HG02759 (cell line): ENCODE measurements around the gene FOXF1.

Experiments
- ATAC-seq: cut with Tn5 transposase; IDR thresholded peaks from one replicate; pipeline ENCODE4 v1.9.1; 2021; ENCODE audit warnings: mild to moderate bottlenecking, moderate library complexity; ENCODE audit not compliant: unreplicated experiment

Gene FOXF1

DNA sequence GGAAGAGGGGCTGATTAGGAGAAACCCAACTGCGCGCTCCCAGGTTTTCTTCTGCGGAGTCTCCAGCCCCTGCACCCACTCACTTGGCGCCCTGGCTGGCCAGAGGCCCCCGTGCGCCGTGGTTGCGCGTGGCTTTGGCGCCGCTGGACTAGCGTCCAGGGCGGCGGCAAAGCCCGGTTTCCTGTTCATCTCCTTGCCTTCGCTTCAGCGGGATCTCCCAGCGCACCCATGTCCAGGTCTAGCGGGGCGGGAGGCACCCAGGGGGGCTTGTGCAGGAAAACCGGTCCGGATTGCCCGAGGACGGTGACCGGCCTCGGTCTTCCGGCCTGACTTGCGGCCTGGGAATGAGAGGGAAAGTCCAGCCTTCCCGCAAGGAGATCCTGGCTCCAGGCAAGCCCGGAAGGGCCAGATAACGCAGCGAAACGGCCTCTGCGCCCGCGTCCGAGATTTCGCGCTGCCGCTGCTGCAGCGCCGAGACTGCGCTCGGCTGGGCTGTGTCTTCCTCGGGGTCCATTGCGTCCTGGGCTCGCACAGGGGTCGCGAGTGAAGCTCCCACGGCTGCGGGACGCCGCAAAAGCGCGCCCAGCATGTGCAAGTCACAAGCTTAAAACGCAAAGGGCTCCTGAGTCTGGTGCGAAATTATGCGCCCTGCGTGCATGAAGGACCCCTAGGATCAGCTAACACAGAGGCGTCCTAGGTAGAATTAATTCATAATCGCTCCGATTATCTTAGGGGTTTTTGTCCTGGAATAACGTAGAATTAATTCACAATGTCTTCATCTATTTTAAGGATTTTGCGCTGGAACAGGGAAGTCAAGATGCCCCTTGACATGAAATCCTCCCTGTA lies 5.7 kb downstream of the FOXF1 start:
- ATAC-seq, result no peak

DNA sequence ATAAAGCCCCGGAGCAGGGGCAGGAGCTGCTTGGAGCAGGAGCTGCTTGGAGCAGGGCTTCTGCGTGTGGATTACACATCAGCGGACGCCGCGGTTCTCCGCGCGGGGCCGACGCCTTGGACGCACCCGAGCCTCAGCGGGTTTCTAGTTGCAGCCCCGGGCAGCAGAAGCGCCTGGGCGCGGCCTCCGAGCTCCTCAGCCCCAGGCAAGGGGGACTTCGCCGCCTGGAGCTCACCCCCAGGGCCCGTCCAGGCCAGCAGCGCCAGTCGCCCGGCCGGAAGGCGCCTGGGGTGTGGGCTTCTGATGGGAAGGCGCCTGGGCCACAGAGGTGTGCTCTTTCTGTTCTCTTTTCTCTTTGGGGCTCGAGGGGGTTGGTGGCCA lies 6.3 kb downstream of the FOXF1 start:
- no peak for ATAC-seq

DNA sequence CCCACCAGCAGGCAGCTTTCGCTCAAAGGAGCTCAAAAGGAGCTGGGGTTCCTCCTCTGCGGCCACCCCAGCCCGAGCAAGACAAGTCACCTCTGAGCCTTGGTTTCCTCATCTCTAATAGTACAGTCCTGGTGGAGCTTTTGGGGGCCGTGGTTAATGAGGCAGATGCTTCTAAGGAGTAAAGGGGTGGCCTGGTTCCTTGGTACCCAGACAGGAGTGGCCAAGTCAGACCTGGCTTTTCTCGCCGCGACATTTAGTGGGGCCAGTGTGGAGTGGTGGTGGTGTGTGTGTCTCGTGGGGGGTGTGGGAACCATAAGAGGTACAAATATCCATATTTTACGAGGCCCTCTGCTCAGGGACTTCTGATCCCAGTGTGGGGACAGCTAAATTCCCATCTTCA lies 6.7 kb downstream of the FOXF1 start:
- no peak for ATAC-seq

DNA sequence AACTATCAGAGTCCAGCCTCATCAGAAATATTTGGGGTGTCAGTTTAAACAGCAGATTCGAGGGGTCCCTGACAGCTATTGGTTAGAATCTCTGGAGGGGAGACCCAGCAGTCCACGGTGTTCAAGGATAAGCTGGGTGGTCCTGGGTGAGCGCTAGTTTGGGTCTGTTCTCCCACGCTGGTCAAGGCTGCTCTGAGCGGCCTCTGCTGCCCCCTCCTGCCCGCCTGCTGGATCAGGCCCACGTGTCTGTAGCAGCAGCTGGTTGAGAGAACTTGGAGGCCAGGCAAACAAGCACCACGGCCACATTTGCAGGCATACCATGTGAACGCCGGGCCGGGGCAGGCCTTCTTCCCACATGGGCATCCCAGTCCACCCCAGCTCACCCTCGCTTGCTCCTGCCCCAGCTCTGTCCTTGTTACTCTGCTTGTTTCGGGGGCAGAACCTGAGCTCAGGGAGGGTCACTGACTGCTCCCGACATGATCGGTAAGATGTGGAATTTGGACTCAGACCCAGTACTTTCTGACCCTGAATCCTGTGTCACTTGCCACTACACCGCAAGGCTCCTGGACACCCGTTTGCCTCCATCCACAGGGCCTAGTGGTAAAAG lies 7.4 kb downstream of the FOXF1 start:
- no peak for ATAC-seq

DNA sequence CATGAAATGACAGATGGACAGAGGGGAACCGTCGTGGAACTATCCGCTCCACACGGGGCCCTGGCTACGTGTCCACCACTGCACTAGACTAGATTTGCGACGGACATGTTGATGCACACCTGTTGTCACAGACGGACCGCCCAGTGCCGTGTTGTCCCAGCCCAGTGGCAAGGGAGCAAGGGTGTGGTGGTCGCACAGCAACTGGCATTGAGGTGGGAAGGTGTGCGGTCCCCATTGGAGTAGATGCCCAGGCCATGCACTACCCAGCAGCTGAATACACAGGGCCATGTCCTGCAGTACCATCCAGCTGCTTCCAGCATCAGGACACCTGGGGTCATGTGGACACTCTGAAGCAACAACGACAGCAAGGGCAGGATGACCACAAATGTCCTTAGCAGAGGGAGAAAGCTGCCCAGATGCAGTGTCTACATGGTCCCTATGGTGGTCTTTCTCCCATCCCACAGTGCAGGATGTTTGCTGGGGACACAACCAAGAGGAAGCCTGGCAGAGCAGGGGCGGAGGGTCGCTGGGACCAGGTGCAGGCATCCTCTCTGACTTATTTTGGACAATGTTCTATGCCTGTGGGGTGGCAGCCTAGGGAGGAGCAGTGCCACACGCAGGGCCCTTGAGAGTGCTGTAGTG lies 8.8 kb downstream of the FOXF1 start:
- no peak for ATAC-seq

DNA sequence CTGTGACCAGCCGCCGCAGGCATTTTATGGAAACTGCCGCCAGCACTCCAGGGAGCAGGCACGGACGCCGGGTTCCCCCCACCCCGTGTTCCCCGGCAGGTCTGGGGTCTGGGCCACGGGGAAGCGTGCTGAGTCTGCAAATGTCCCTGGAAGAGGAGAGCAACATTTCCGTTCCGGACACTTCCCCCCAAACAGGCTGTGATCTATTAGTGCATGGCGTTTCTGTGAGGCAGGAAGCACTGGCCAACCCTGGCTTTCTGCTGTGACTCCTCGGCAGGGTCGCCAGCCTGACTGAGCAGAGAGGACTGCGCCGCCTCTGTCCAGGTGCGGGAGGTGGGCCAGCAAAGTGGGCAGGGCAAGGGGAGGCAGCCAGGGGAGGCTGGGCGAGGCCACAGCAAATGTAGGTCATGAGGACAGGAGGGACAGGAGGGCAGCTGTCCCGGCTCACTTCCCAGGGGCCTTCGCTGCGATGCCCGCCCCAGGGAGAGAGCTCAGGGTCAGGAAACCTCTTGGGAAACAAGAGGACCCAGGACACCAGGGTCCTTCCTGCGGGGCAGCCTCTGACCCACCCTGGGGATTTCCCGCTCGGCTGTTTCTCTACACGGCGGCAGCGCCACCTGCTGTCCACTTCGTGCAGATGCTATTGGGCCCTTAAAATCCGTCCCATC lies 9.5 kb downstream of the FOXF1 start:
- no peak for ATAC-seq

DNA sequence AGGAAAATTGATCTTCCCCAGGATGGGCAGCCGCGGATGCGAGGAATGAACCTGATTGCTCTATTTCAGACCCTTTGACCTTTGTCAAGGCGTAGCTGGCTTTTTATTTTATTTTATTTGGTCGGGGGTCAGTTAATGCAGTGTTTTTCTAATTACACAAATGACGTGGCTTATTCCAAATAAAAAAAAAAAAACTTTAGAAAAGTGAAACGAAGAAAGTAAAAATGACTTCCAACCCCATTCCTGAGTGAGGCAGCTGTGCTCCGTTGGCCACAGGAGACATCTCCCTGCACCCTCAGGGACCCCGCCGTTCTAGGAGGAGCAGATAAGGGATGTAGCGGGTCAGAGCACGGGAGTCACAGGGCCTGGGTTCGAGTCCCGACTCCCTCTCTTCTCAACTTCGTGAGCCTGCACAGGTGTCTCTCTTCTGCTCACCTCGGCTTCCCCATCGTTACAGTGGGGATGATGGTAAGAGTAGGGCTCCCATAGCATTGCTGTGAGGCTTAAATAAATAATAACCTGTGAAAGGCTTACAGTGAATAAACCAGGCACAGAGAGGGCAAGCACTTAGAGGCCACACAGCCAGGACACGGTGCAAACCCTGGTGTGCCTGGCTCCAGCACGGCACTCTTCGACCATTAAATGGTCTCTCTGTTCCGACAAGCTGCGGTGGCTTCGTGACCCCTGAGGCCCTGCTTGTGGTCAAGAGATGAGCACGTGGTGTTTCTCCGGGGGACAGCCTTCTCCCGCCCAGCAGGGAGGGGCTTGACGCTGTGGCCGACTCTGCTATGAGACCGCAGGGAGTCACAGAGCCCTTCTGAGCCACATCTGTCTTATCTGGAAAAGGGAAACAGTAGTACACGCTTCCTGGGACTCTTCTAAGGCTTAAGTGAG lies 10.2 kb downstream of the FOXF1 start:
- ATAC-seq, result no peak

DNA sequence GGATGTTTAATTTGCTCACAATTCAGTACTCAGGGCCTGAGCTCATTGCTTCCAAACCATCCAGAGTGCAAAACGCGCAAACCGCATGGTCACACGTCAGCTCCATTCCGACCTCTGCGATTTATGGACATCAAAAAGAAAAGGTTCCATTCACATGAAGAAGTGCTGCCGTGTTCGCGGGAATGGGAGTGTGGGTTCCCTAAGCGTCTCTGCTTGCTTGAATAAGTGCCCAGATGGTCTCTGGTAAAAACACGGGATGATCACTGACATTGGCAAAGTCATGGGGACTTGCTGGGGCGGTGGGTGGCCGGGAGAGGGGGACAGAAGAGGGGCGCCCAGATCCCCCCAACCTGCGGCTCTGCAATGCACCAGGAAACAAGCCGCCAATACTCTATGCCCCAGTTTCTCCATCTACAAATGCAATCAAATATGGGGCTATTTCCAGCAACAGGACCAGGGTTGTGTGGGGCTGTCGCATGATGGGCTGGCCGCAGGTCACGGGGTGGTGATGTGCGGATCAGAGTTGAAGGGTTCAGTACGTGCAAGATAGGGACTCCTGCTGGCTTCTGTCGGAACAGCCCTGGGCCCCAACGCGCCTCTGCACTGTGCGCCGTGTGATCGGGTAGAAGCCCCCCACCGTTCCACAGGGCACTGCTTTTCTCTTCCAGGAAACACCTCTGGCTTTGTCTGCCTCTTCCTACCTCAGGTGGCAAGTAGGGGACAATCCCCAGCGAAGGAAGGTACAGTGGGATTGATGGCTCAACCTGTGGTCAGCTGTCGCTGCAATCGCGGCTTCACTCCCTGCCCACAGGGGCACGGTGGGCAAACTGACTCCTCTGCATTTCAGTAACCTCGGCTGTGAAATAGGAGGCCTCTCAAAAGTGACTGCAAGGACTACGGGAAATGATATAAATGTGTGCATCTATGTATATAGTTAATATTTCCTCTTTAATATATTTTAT lies 11.2 kb downstream of the FOXF1 start:
- no peak for ATAC-seq

DNA sequence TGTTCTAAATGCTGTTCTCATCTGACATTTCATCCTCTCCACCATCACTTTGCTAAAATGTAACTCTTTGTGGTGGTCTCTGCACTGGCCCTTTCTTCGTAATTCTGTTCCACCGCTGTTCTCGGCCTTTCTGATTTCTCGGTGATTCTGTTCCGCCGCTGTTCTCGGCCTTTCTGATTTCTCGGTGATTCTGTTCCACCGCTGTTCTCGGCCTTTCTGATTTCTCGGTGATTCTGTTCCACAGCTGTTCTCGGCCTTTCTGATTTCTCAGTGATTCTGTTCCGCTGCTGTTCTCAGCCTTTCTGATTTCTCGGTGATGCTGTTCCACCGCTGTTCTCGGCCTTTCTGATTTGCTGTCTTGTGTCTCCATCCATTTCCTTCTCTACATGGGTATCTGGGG lies 12.3 kb downstream of the FOXF1 start:
- ATAC-seq, result no peak

DNA sequence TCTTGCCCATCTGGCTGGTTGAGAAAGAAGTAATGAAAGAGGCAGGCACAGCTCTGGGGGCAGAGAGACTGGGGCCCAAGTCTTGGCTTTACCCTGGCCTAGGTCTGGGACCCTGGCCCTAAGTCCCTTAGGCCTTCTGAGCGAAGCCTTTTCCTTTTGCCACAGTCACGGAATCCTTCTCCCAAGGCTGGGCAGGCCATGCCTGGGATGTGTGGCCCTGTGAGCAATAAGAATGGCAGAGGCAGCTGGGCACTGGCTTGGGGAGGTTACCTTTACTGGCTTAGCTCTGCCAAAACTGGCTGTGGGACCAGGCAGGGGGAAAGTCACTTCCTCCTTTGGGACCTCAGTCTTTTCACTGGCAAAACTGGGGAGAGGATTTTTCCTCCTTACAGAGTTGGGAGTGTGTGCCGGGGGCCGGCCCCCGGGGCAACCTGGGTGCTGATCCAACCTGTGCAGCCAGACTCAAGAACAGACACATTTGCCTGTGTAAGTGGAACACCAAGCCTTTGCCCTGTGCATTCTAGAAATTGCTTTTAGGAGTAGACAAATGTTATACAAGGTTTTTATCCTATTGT lies 12.9 kb downstream of the FOXF1 start:
- no peak for ATAC-seq

DNA sequence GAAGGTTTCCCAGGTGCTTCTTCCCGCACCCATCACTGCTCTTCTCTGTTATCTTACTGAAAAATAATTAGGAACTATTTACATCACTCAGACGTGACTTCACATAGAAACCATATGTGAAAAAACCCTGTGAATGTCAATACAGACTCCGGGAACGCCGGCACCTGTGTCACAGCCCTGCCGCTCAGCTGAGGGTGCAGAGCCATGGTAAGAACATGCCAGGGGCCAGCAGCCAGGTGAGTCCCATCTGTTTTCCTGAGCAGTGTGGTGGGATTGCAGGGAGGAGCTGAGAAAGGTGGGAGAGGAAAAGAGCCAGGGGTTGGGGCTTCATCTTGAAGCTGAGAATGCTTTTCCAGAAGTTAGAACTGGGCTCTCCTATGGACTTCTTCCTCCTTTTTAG lies 13.7 kb downstream of the FOXF1 start:
- ATAC-seq, result no peak

DNA sequence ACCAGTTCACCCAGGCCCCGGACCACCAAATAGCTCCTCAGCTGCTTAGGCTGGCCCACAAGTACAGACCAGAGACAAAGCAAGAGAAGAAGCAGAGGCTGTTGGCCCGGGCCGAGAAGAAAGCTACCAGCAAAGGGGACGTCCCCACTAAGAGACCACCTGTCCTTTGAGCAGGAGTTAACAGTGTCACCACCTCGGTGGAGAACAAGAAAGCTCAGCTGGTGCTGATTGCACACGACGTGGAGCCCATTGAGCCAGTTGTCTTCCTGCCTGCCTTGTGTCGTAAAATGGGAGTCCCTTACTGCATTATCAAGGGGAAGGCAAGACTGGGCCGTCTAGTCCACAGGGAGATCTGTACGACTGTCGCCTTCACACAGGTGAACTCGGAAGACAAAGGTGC lies 15.4 kb downstream of the FOXF1 start:
- no peak for ATAC-seq

DNA sequence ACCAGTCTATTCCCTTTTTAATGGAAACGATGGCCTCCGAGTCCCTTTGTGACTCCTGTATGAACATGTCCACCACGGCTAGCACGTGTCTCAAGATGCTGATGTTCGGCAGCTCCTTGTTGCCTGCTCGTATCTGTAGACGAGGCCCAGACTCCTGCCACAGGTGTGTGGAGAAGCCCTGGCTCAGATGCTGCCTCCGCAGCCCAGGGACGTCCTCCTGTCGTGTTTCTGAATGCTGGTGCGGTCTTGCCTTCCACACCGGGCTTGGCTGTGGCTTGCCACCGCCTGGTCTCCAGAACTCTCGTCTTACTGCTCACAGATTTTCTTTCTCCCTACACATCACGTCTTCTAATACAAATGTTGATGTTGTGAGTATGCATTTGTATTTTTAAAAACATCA lies 17.0 kb downstream of the FOXF1 start:
- no peak for ATAC-seq

DNA sequence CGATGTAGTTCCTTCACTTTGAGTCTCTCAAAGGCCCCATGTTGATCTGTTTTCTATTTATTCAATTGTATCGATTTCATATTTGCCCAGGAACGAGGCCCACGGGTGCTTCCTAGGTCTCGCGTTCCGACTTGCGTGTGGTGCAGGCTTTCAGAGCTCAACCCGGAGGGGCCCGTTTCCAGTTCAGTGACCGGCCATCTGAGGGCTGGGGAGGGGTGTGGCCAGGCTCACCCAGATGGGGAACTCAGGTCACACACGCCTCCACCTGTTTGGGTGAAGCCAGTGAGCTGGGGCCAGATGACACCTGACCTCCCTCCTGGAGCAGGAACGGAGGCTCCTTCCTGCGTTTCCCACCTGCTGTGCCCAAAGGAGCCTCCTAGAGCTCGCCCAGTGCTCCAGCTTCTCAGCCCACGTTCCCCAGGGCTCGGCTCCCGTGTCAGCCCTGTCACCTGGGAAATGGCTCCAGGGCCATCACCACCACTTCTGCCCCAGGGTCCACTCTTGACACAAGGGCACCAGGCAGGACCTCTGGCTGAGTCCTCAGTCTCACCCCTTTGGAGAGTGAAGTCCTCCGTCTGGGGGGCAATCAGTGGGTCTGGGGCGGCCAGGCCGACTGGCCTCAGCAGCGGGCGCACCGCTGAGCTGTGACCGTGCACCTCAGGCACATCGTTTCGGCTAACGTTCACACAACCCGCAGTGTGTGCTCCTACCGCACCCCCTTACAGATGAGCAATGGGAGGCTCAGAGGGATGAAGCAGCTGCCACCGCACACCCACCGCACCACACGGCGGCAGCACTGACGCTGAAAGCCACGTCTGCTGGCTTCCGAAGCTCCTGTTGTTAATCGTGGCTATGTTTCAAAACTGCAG lies 18.0 kb downstream of the FOXF1 start:
- no peak for ATAC-seq

DNA sequence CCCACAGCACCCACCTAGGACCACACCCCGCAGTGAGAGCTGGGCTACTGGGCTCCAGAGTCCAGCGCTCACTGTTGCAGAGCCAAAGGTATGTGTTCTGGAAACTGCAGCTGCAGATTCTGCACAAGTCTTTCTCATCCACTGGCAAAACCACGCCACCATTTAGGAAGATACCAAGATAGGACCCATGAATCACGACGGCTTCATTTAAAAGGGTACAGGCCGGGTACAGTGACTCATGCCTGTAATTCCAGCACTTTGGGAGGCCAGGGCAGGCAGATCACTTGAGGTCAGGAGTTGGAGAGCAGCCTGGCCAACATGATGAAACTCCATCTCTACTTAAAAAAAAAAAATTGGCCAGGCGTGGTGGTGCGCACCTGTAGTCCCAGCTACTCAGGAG lies 18.8 kb downstream of the FOXF1 start:
- ATAC-seq, result no peak

DNA sequence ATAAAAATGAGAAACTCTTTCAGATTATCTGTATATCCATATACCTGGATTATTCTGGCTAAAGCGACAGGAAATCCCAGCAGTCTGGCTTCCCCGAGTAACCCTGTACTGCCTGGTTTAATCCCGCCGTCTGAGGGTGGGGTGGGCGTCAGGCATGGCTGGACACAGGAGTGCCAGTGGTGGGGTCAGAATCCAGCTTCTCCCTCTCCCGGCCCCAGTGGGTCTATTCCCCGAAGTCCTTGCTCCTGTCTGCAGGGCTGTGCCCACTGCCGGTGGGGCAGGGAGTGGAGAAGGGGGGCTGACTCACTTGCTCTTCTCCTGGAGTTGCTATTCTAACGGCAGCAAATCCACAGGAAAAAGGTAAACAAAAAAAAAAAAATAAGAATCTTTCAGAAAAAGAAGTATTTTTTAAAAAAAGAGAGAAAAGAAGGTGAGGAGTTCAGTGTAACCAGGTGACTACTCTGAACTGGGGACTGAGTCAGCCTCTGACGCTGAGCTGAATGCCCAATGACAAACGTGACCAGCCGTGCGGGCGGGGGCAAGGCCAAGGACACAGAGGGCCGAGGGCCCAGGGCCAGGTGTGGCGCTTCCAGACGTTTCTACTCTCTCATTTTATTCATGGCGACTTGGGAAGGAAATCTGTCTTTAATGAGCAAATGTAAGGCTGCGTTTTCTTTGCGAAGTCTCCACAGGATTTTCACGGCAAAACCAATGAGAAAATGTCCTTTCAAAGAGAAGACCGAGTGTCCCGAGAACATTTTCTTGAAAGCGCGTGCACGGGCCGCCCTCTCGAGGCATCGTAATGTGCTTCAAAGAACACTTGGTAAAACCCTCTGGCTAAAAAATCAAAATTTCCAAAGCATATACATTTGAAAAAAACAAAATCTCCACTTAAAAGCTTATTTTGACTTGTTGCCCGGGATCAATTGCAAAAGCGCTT lies 20.2 kb downstream of the FOXF1 start:
- ATAC-seq, result no peak

DNA sequence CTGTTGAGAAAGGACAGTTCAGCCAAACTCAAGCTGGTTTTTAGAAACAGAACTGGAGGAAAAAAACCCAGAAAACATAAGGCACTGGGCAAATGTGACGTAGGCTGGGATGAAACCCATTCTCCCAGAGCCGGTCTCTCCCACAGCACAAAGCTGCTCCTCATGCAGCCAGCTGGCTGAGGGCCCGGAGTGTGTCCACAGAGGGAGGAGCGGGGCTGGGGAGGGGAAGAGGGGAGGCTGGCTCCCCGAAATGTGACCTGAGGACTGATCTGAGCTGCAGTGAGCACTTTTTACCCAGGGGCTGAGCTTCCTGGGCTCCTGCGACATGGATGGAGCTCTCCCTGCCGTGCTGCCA lies 20.8 kb downstream of the FOXF1 start:
- no peak for ATAC-seq
